GM23248 (cell line): Measurements from ENCODE around the gene KDELR3. TPM values are rescaled to one million over a fixed set of nuclear protein-coding genes. Genes with fewer than 3 reads are reported as not detected.

Experiments
- DNase-seq: peaks from one replicate; pipeline ENCODE4 v3.0.0-alpha.2; 2015
- H2AFZ ChIP-seq: fragments of 200-600 bp; sonication (generic); 2 replicates; pipeline ENCODE4 v1.6.1; 2016; ENCODE audit warnings: antibody characterized with exemption
- H3F3A ChIP-seq: fragments of 200-600 bp; sonication (generic); 2 replicates; pipeline ENCODE4 v1.6.1; 2016; ENCODE audit warnings: mild to moderate bottlenecking, antibody characterized with exemption, mixed run types; ENCODE audit not compliant: insufficient read depth
- H3K27ac ChIP-seq: fragments of 200-600 bp; sonication (generic); 2 replicates; pipeline ENCODE4 v1.5.1; 2016; ENCODE audit warnings: mild to moderate bottlenecking
- H3K27me3 ChIP-seq: fragments of 200-600 bp; sonication (generic); replicated peaks from 2 replicates; pipeline ENCODE4 v1.6.1; 2016; ENCODE audit warnings: mild to moderate bottlenecking; ENCODE audit not compliant: insufficient read depth
- H3K36me3 ChIP-seq: fragments of 200-600 bp; sonication (generic); 2 replicates; pipeline ENCODE4 v1.6.1; 2016; ENCODE audit warnings: low read depth, mild to moderate bottlenecking
- H3K4me1 ChIP-seq: fragments of 200-600 bp; sonication (generic); 2 replicates; pipeline ENCODE4 v1.6.1; 2016; ENCODE audit warnings: mild to moderate bottlenecking; ENCODE audit not compliant: insufficient read depth
- H3K4me2 ChIP-seq: fragments of 200-600 bp; sonication (generic); one replicate; pipeline ENCODE4 v1.6.1; 2016; ENCODE audit warnings: mild to moderate bottlenecking; ENCODE audit not compliant: unreplicated experiment
- H3K4me3 ChIP-seq: fragments of 200-600 bp; sonication (generic); 2 replicates; pipeline ENCODE4 v1.5.1; 2016; ENCODE audit warnings: mild to moderate bottlenecking
- H3K79me2 ChIP-seq: fragments of 200-600 bp; sonication (generic); 2 replicates; pipeline ENCODE4 v1.6.1; 2016; ENCODE audit warnings: mild to moderate bottlenecking; ENCODE audit not compliant: insufficient read depth
- H3K9ac ChIP-seq: fragments of 200-600 bp; sonication (generic); 2 replicates; pipeline ENCODE4 v1.6.1; 2016; ENCODE audit warnings: mild to moderate bottlenecking
- H3K9me2 ChIP-seq: fragments of 200-600 bp; sonication (generic); 2 replicates; pipeline ENCODE4 v1.6.1; 2016; ENCODE audit warnings: mixed run types, mild to moderate bottlenecking, moderate library complexity; ENCODE audit not compliant: insufficient read depth
- H3K9me3 ChIP-seq: fragments of 200-600 bp; sonication (generic); one replicate; pipeline ENCODE4 v1.6.1; 2017; ENCODE audit warnings: low read depth
- H4K20me1 ChIP-seq: fragments of 200-600 bp; sonication (generic); 2 replicates; pipeline ENCODE4 v1.6.0; 2016; ENCODE audit not compliant: insufficient read depth
- EZH2 ChIP-seq: fragments of 200-600 bp; sonication (generic); IDR thresholded peaks from 2 replicates; pipeline ENCODE4 v1.6.1; 2018; ENCODE audit warnings: antibody characterized with exemption, mild to moderate bottlenecking; ENCODE audit not compliant: insufficient read depth, poor library complexity, severe bottlenecking
- WGBS, 2 experiments: methylation state at CpG; one replicate each; pipeline ENCODE4 v1.1.6; 2015 to 2017; ENCODE audit warnings: low lambda C conversion rate in 2 of 2, low coverage in 1 of 2; ENCODE audit errors: missing lambda C conversion rate in 2 of 2; 5-methylcytosine and 5-hydroxymethylcytosine counted together
- in situ Hi-C: fragments of 300-500 bp; cut with MboI; formaldehyde crosslinking; loops from 2 replicates; pipeline ENCODE4 v1.15.0; 2020
- polyA plus RNA-seq: library from polyadenylated mRNA; unstranded; fragments of >200 nt; fragmentation: Nextera tagmentation; extraction: Ambion mirVana; gene quantifications from 2 replicates; pipeline ENCODE4 v1.2.1, GENCODE V29; 2016
- total RNA-seq: library from RNA; depleted of rRNA; stranded (reverse); fragments of >200 nt; shearing (Covaris generic); gene quantifications from 2 replicates; pipeline ENCODE4 v1.2.3, GENCODE V29; 2014; rRNA removed

KDELR3 gene
- total and polyA plus RNA-seq, 2 experiments from 2014 or later, result 191 to 326 TPM

- no peak overlapping the region for H3K4me2 ChIP-seq
- no peaks in the 10 kb centered on the region for H3K27me3 ChIP-seq
- 94 to 97% methylated on average over 3 of the region's 3 CpGs for WGBS, 2 experiments
- H3F3A ChIP-seq, result no peaks in the 10 kb centered on the region
- H4K20me1 ChIP-seq, result no peaks in the 10 kb centered on the region
- in situ Hi-C loops, result no loop called here
- H3K27ac ChIP-seq, result no peak overlapping the region
- TF ChIP-seq EZH2, result no peak
- H3K79me2 ChIP-seq, result no peaks in the 10 kb centered on the region
- no peaks in the 10 kb centered on the region for H3K9me2 ChIP-seq
- no peak overlapping the region for H3K9ac ChIP-seq
- H3K4me3 ChIP-seq, result no peak overlapping the region
- DNase-seq, result no peak
- no peaks in the 10 kb centered on the region for H3K4me1 ChIP-seq
- no peaks in the 10 kb centered on the region for H3K36me3 ChIP-seq
- no peak overlapping the region for H2AFZ ChIP-seq
- no peaks in the 10 kb centered on the region for H3K9me3 ChIP-seq
These were observed 56.5 kb downstream of the KDELR3 start for GRCh38 chr22:38524429-38524828.

GRCh38 chr22:38531251-38531938, 63.5 kb downstream of the KDELR3 start:
- H3K9me3 ChIP-seq, result no peaks in the 10 kb centered on the region
- H3K79me2 ChIP-seq, result no peaks in the 10 kb centered on the region
- 97 to 99% methylated on average over 4 of the region's 4 CpGs for WGBS, 2 experiments
- H3K9me2 ChIP-seq, result no peaks in the 10 kb centered on the region
- no peak overlapping the region for H3K4me3 ChIP-seq
- H4K20me1 ChIP-seq, result no peaks in the 10 kb centered on the region
- H3K36me3 ChIP-seq, result no peaks in the 10 kb centered on the region
- peak overlapping the region; percentile 71 for H2AFZ ChIP-seq
- H3K4me1 ChIP-seq, result 0 out of 2 replicates have a peak, but pooled peaks cover 5% of the 10 kb centered on the region
- in situ Hi-C loops, result no loop called here
- no peaks in the 10 kb centered on the region for H3K27me3 ChIP-seq
- H3K27ac ChIP-seq, result no peak overlapping the region
- H3K9ac ChIP-seq, result no peak overlapping the region
- no peaks in the 10 kb centered on the region for H3F3A ChIP-seq
- no peak for DNase-seq
- H3K4me2 ChIP-seq, result no peak overlapping the region
- no peak for TF ChIP-seq EZH2

Other genes starting within 250 kb of the KDELR3 start
- 73.2 and 91.0 TPM in 2 replicates for gene TMEM184B, start 195.1 kb upstream of the KDELR3 start, total RNA-seq
- 82.7 and 83.7 TPM in 2 replicates for gene TMEM184B, start 195.1 kb upstream of the KDELR3 start, polyA plus RNA-seq
- gene CSNK1E, start 150.7 kb upstream of the KDELR3 start, total RNA-seq, result 117 and 130 TPM in 2 replicates
- 46.9 and 48.1 TPM in 2 replicates for gene CSNK1E, start 150.7 kb upstream of the KDELR3 start, polyA plus RNA-seq
- gene KCNJ4, start 12.9 kb upstream of the KDELR3 start, total RNA-seq, result not detected in 2 replicates
- not detected in 2 replicates for gene KCNJ4, start 12.9 kb upstream of the KDELR3 start, polyA plus RNA-seq
- gene DDX17, start 38.2 kb downstream of the KDELR3 start, total RNA-seq, result 312 and 370 TPM in 2 replicates
- gene DDX17, start 38.2 kb downstream of the KDELR3 start, polyA plus RNA-seq, result 28.5 and 30.1 TPM in 2 replicates
- gene DMC1, start 102.1 kb downstream of the KDELR3 start, total RNA-seq, result 3.7 and 11.8 TPM in 2 replicates
- 1.4 and 2.7 TPM in 2 replicates for gene DMC1, start 102.1 kb downstream of the KDELR3 start, polyA plus RNA-seq
- 0.13 and 2.1 TPM in 2 replicates for gene FAM227A, start 188.3 kb downstream of the KDELR3 start, total RNA-seq
- gene FAM227A, start 188.3 kb downstream of the KDELR3 start, polyA plus RNA-seq, result 0.65 and 0.93 TPM in 2 replicates
- 16.2 and 24.5 TPM in 2 replicates for gene CBY1, start 188.5 kb downstream of the KDELR3 start, total RNA-seq
- 57.5 and 59.4 TPM in 2 replicates for gene CBY1, start 188.5 kb downstream of the KDELR3 start, polyA plus RNA-seq
- gene TOMM22, start 213.9 kb downstream of the KDELR3 start, total RNA-seq, result 48.9 and 53.9 TPM in 2 replicates
- gene TOMM22, start 213.9 kb downstream of the KDELR3 start, polyA plus RNA-seq, result 92.0 and 97.8 TPM in 2 replicates
- 47.0 and 51.2 TPM in 2 replicates for gene JOSD1, start 232.8 kb downstream of the KDELR3 start, total RNA-seq
- gene JOSD1, start 232.8 kb downstream of the KDELR3 start, polyA plus RNA-seq, result 5.5 and 6.6 TPM in 2 replicates
- 20.1 and 26.9 TPM in 2 replicates for gene GTPBP1, start 237.8 kb downstream of the KDELR3 start, total RNA-seq
- 9.7 and 10.0 TPM in 2 replicates for gene GTPBP1, start 237.8 kb downstream of the KDELR3 start, polyA plus RNA-seq